HCT116 (cell line): ENCODE measurements around the gene UBE2D2.

ENCODE experiments used
- CEBPB ChIP-seq: IDR thresholded peaks from 2 replicates; pipeline ENCODE4 v1.6.1; 2012; ENCODE audit warnings: low read depth
- EZH2phosphoT487 ChIP-seq: fragments of 200-600 bp; IDR thresholded peaks from 2 replicates; pipeline ENCODE4 v1.6.1; 2018; ENCODE audit warnings: antibody characterized with exemption, borderline replicate concordance
- JUND ChIP-seq: IDR thresholded peaks from 2 replicates; pipeline ENCODE4 v1.6.1; 2012
- MAX ChIP-seq: IDR thresholded peaks from 2 replicates; pipeline ENCODE4 v1.6.1; 2012
- REST ChIP-seq: IDR thresholded peaks from 2 replicates; pipeline ENCODE4 v1.6.1; 2012; ENCODE audit warnings: low read depth
- ZFX ChIP-seq: fragments of 450-650 bp; IDR thresholded peaks from 2 replicates; pipeline ENCODE4 v1.6.1; 2017

DNA sequence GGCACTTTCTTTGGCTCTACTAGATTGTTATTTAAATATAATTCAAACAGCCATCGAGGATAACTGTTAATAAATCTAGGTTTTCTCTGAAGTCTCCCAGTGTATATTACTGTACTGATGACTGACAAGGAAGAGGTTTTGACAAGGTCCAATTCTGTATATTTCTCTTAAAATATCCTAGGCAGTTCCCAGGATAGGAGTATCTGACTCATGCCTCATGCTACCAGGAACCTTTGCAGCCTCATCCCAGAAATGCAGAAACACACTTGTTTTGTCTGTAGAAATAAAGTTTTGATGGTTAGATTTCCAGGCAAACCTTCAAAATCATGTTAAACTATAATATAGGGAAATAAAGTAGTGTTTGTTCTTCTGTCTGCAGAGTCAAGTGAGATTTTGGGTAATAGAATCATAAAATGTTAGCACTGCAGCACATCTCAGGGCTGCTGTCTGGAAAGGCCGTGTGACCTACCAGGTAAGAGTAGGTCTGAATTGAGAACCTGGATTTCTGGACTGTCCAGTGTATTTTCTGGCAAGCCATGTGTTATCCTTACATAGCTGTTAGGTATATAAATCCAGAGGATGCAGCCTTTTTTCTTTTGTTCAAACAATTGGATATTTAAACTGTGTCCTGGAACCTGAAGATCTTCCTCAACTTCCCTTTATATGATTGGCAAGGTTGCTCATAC, 8.3 kb downstream of the UBE2D2 start:
- TF ChIP-seq ZFX (no peak), EZH2phosphoT487 (no peak), JUND (no peak), REST (no peak), MAX (no peak), CEBPB (no peak)
